Measurements from ENCODE around the gene GAB2.

The GAB2 gene

GRCh38 chr11:78168539-78169477 is 248.8 kb downstream of the GAB2 start:
- H3K27me3 ChIP-seq (ENCODE audit: control insufficient read depth, insufficient read depth, low read length), result no peaks in the 10 kb centered on the region
- no peaks in the 10 kb centered on the region for H3K9me3 ChIP-seq (ENCODE audit: control insufficient read depth, insufficient read depth, low read length)
- H3K36me3 ChIP-seq (ENCODE audit: control insufficient read depth, insufficient read depth, low read length), result peaks cover 2% of the 10 kb centered on the region
- no peak overlapping the region for H3K4me3 ChIP-seq (ENCODE audit: low read depth, low read length)
- H3K4me1 ChIP-seq (ENCODE audit: control insufficient read depth, insufficient read depth, low read length), result no peaks in the 10 kb centered on the region
- no peak overlapping the region for H3K9ac ChIP-seq (ENCODE audit: low read depth, low read length)

- Histone ChIP-seq H3K4me1 (ENCODE audit: control insufficient read depth, insufficient read depth, low read length) (no peaks in the 10 kb centered on the region), H3K36me3 (ENCODE audit: control insufficient read depth, insufficient read depth, low read length) (no peaks in the 10 kb centered on the region), H3K27me3 (ENCODE audit: control insufficient read depth, insufficient read depth, low read length) (no peaks in the 10 kb centered on the region), H3K9me3 (ENCODE audit: control insufficient read depth, insufficient read depth, low read length) (no peaks in the 10 kb centered on the region), H3K9ac (ENCODE audit: low read depth, low read length) (no peak overlapping the region), H3K4me3 (ENCODE audit: low read depth, low read length) (no peak overlapping the region)
These were observed 250.7 kb downstream of the GAB2 start for GRCh38 chr11:78166855-78167469.

Data from iPS-15b (cell line).